HG03571 (cell line): ENCODE measurements around the gene VIT.
"Not testable (repeated sequence)": the region's sequence is repeated elsewhere in the genome, so short reads cannot be mapped to it uniquely, and the experiment has no call there.

ENCODE experiments used
- ATAC-seq: cut with Tn5 transposase; IDR thresholded peaks from one replicate; pipeline ENCODE4 v1.9.1; 2021; ENCODE audit not compliant: unreplicated experiment

The VIT gene

DNA sequence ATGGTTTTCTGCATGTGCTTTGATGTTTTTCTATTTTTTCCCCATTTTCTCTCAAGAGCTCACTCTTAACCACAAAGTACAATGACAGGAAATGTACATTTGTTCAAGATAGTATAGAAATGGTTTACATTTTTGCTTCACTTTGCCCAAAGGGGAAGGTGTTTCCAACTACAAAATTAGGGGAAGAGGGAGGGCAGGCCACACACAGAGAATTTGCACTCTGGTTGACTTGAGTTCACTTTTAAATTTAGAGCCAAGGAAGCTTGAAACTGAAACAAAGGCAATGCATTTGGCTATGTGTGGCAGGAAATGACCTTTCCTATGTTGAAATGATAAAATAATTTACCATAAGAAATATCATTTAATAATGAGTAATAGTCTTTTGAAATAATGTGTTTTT is 19.1 kb upstream of the VIT start:
- no peak for ATAC-seq

DNA sequence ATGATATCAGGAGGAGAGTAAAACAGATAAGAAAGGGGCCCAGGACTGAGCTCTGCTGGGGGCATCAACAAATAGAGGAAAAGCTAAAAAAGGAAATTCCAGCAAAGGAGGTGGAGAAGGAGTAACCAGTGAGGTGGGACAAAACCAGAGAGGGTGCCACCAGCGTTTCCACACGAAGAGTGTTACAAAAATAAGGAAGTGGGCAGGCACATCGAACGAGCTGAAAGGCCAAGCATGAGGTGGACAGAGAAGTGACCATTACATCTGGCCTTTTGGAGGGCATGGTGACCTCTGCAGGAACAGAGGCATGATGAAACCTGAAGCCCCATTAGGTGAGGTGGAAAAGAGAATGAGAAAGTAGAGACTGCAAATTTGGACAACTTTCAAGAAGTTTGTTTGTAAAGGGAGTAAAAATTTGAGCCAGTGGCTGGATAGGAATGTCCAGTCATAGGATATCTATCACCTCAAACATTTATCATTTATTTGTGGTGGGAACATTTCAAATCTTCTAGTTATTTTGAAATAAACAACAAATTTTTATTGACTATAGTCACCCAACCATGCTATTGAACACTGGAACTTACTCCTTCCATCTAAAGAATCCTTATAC is 18.4 kb upstream of the VIT start:
- ATAC-seq: no peak

DNA sequence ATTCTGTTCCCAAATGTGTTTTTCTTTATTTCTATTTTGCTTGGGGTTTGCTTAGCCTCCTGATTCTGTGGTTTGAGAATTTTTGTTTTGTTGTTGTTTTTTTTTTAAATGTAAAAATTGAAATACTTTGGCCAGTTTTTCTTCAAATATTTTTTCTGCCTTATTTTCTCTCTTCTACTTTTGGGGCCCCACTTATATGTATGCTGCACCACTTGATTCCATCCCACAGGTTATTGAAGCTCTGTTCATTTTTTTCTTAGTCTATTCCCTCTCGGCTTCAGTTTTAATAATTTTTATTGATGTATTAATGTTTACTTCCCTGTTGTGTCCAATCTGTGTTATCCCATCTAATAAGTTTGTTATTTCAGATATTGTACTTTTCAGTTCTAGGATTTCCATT is 17.7 kb upstream of the VIT start:
- ATAC-seq: no peak

DNA sequence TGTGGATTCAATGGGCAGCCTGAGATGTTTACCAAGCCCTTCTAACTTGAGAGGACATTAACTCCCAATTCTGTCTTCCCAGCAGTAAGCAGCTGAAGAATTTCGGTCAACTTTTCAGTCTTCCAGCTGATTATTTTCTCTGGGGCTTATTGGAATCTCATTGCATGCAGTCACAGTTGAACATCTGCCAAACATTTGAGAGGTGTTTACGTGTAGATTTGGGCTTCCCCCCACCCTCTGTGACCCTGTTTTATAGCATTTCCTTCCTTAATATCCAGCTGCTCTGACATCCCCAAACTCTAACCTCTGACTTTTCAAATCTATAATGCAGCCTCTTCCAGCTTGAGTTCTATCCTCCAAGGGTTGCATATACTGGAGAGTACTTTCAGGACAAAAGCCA is 16.5 kb upstream of the VIT start:
- no peak for ATAC-seq

DNA sequence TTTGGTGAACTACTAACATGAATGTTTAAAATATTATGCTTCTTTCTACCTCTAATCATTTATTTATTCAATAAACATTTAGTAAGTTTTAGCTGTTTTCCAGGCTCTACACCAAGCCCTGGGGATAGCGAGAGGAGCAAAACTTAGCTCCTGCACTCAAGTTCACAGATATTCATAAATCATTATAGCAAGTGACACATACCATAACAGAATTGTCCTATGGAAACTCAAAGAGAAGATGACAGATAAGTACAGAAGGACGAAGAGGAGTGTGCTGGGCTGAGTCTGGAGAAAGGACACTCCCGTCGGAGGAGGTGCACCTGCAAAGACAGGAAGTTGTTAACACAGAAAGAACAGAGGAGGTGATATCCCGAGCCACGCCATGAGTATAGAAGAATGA is 13.9 kb upstream of the VIT start:
- no peak for ATAC-seq

DNA sequence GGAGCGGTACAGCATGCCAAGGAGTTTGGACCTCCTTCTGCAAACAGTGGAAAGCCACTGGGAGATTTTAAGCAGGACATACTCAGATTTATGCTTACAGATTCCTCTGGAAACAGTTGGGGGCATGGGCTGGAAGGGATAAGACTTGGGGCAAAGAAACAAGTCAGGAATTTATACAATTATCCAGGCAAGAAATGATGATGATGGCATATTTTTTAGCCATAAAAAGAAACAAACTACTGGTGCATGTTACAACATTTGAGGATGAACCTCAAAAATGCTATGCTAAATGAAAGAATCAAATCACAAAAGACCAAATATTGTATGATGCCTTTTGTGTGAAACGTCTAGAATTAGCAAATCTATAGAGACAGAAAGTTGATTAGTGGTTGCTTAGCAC is 13.5 kb upstream of the VIT start:
- ATAC-seq: no peak

DNA sequence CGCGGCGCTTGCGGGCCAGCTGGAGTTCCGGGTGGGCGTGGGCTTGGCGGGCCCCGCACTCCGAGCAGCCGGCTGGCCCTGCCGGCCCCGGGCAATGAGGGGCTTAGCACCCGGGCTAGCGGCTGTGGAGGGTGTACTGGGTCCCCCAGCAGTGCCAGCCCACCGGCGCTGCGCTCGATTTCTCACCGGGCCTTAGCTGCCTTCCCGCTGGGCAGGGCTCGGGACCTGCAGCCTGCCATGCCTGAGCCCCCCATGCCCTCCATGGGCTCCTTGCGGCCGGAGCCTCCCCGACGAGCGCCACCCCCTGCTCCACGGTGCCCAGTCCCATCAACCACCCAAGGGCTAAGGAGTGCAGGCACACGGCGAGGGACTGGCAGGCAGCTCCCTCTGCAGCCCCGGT is 8.2 kb upstream of the VIT start:
- not testable (repeated sequence) for ATAC-seq

DNA sequence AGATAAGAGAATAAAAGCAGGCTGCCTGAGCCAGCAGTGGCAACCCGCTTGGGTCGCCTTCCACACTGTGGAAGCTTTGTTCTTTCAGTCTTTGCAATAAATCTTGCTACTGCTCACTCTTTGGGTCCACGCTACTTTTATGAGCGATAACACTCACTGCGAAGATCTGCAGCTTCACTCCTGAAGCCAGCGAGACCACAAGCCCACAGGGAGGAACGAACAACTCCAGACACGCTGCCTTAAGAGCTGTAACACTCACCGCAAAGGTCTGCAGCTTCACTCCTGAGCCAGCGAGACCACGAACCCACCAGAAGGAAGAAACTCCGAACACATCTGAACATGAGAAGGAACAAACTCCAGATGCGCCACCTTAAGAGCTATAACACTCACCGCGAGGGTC is 7.5 kb upstream of the VIT start:
- ATAC-seq: not testable (repeated sequence)

DNA sequence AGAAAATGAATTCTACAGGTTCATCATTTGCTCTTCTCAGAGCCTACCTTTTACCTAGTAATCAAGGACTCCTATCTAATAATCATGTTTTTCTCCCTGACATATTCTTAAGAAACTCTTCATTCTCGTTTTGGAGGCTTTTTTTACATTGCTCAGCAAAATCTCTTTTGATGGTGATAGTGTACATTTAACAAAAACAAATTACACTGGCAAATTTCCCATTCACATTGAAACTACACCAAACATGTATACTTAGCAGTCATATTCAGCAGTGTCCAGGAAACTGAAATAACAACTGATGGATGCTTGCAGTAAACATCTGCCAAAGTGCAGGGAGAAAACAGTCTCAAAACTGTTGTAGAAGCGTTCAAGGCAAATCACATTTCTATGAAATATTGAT is 4.4 kb upstream of the VIT start:
- no peak for ATAC-seq

DNA sequence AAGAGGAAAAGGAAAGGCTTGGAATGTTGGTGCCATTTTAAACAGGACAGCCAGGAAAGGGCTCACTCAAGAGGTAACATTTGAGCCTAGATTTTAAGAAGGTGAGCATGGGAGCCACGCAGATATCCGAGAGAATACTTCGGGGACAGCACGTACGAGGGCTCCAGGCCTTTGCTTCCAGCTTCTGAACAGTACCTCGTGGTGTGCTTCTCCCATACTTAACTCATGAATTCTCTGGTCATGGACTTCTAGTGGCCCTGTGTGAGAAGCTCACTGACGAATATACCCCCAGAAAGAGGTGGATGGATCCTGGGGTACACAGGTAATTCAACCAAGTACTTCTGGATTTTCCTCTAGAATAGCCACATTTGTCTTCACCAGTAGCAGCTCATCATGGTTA is 2.7 kb upstream of the VIT start:
- ATAC-seq: no peak

DNA sequence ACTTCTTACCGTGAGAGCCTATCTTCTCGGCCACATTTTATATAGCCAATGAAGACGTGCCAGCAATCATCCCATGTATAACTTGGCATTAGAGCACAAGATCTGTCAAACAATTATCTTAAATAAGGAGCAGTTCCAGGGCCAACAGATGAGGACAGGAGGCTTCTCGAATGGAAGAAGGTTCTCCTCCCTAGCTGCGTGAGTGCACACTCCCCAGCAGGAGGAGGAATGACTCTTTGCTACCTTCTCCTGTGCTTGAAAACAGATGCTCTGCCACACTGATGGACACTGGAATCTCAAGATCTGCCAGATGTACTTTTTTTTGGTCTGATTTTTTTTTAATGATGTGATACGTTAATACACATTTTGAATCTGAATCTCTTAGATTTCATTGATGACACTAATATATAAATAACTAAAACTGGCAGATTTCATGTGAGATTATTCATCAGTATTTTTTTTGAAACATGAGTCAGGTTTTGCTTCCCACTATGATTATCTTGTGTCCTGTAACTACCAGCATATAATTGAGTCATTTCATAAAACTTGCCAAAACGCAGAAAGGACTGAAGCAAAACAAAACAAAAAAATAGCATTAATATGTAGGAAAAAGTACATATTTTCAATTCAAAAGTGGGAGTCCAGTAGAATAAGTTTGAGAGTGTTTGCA is 626 bp upstream of the VIT start:
- no peak for ATAC-seq

DNA sequence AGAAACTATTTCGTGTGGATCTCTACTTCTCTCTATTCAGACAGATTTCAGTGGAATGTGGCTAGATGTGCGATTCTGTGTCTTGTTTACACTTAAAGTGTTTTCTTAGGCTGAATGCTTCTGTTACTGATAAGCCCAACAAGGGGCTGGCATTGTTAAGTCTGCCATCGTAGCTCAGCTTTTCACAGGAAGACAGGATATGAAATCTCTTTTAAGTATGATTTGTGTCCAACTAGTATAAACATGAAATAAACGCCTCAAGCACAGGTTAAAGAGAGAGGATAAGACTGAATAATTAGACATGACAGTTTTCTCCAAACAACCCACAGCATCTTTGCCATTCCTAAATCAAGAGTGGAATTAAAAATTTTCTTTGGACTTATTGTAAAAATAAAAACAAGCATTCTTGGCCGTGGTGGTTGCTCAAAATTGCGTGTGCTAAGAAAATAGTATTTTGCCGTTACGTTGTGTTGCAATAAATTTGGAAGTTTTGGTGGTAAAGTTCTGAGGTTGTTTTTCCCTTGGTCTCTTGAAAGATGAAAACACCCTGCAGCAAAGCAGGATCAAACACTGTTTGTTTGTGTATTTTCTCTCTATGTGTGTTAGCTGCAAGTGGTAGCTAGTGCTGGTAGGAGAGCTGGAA is 1.0 kb downstream of the VIT start:
- ATAC-seq: no peak

DNA sequence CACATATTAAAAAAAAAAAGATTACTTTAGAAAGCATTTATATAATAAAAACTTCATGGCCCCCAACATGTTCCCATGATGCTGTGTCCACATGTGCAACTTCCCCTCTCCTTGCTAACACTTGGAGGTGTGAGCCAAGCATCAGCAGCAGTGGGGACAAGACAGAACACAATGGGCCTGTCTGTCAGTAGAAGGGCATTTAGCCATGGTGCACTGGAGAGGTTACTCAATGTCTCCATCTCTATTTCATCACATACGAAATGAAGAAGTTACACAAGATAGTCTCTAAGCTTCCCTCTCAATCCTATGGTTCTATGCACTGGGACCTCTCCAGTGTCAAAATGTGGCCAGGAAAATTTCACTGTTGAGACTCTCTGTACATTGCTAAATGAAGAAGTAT is 2.5 kb downstream of the VIT start:
- ATAC-seq: no peak

DNA sequence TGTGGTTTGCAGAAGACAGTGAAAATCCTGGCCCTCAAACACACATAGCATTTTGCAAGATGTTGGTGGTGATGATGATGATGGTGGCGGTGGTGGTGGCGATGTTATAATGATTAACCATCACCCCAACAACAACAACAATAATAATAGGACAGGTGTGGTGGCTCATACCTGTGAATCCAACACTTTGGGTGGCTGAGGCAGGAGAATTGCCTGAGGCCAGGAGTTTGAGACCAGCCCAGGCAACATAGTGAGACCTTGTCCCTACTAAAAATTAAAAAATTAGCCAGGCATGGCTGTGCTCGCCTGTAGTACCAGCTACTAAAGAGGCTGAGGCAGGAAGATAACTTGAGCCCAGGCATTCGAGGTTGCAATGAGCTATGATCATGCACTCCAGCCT is 3.8 kb downstream of the VIT start:
- ATAC-seq: no peak

DNA sequence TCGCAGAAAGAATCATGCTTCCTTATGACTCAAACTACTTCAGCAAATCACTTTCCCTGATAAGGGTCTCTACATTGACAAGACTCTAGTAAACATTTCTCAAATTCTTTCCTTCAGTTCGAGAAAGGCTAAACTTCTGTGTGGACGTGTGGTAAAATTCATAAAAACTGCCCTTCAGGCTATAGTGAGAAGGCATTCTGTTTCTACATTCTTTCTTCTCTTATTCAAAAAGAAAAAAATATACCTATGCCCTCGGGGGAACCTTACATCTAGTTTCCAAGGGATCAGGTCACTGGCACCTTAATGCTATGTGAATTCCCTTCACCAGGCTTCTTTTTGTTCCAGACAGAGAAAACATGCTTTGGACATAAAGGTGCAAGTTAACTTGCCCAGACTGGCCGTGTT is 4.9 kb downstream of the VIT start:
- ATAC-seq: no peak

DNA sequence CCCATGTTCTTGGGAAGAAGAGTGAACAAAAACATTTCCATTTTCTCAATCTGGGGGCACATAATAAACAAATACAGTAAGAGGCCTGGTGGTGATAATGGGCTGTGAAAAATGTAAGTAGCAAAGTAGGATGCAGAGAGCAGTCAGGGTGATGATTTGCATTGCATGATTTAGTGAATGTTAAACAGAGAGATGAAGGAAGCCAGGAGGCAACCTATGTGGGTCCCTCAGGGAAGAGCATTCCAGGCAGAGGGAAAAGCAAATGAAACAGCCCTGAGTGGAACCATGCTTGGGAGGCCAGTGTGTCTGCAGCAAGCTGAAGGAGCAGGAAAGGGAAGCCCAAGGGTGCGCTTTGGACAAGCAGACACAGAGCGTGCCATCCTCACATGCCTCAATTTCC is 5.4 kb downstream of the VIT start:
- ATAC-seq: no peak

DNA sequence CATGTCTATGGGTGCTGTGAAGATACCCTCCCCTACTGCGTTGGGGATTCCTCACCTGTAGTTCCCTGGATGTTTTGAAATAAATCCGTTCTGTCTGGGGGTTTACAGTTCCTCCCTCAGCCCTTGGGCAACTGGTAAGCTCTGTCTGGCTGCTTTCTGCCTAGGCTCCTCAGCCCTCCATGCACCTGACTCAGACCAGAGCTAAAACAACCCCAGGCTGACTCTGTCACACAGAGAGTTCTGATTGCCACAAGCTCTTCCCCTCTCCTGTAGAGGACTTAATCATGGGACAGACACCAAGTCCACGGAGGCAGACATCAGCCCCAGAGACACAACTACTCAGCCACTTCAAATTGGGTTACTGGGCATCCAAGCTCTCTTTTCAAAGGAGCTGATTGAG is 6.3 kb downstream of the VIT start:
- ATAC-seq: no peak

DNA sequence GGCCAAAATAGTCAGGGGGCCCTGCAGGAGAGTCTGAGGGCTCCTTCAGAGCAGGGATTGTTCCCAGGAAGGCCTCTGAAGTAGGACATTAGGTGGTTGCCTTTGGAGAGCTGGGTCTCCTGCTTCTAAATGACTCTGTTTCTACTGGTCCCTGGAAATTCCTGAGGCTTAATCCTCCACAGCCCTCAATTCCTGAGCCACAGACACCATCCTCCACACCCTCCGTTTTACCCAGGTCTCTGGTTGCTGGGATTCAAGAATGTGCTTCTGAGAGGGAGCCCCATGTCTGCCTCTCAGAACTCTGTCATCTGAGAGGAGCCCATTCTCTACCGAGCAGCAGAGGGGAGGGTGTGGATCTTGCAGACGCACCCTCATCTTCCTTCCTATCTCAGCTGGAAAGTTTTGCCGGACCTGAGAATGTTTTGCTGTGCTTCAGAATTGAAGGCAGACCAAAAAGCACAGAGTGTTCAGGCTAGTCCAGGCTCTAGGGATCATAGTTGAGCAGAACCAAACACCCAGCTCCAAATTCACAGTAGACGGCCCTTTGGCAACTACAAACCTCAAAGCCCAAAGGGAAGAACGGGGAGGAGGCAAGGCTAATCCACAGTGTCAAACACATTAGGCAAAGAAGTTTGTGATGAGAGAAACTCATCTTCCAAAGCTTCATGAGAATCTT is 8.1 kb downstream of the VIT start:
- no peak for ATAC-seq

DNA sequence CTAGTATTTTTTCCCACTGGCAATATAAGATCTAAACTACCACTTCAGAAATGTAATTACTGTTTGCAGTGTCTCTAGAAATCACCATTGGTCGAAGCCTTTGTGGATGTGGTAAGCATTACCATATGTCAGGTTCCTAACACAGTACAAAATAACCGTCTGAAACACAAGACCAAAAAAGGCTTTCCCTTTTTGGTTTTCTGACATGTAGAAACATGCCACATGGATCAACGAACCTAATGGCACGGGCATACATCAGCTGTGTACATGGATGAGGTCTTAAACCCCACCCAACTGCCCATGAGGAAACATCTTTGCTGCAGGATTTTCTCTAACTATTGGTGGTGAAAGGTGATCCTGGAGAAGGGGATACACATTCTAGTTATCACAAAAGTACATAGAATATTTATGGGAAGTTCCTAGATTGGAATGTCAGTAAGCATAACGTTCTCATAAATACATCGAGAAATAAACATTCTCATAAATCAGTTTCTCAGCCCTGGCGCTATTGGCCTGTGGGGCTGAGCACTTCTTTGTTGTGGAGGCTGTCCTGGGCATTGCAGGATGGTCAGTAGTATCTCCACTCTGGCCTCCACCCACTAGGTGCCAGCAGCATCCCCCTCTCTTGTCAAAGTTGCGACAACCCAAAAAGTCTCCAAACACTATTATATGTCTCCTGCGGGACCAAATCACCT is 9.0 kb downstream of the VIT start:
- ATAC-seq: no peak

DNA sequence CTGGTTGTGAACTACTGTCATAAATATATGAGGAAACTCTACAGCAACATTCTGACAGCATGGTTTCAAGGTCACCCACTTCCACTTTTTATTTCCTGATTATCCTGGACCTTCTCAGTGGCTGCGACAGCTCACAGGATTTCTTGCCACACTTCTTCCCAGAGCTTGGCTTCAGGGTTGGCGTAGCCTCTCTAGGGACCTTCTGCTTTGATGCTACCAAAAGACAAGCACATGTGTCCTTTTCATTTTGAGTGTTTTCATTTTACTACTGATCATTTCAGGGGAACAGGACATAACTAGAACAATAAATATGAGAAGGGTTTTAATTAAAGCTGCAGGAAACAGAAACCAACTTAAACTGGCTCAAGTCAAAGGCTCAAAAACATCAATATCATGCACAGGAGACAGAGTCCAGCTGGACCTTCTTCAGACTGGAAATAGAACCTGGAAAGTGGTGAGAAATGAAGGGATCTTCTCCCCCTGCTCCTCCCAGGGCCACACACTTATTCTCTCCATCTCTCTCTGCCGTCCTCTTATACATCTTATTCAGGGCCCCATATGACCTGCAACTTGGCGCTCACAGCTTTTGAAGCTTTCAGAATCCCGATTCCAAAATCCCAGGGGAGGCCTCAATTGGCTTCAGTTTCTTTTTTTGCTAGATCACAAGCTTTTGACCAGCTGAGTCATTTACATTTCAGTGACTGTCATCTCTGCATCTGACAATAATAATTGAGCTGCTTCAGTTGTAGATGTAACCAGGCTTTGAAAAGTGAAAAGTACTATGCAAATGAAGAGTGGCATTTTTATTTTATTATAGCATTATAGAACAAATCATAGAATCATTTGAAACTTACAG is 9.7 kb downstream of the VIT start:
- no peak for ATAC-seq

DNA sequence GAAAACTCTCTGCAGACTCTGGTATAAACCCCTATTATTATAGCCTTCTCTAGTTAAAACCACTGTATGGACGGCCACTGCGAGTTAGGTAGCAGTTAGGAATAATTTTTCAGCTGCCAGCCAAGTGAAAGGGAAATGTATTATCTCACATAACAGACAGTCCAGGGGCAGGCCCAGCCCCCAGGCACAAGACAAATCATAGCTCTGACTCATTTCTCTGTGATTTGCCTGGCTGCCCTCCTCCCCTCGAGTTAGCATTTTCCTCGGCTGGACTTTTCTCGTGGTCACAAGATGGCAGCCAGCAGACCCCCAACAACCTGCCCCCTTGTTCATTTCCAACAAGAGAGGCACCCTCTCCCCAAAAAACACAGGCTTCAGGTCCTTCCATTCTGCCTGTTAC is 10.5 kb downstream of the VIT start:
- ATAC-seq: no peak
